ENCODE data around the gene PEBP1.

GRCh38 chr12:118188690-118189371 is 52.9 kb downstream of the PEBP1 start:
- TF ChIP-seq TAF1 (IDR thresholded peaks at IDR 0.05; ENCODE audit: low read depth, low read length) (no peak), GABPA (IDR thresholded peaks at IDR 0.05; ENCODE audit: borderline replicate concordance, insufficient read depth, low read length) (no peak), JUND (IDR thresholded peaks at IDR 0.05; ENCODE audit: low read length) (no peak), CTCF (IDR thresholded peaks at IDR 0.05; ENCODE audit: control extremely low read depth in 1 of 3, insufficient read depth in 1 of 3, low read depth in 1 of 3, low read length in 3 of 3) (no peak), TCF12 (IDR thresholded peaks at IDR 0.05; ENCODE audit: low read depth, low read length) (no peak), ZNF274 (IDR thresholded peaks at IDR 0.05; ENCODE audit: borderline replicate concordance, extremely low read depth, low read length) (no peak), ATF2 (IDR thresholded peaks at IDR 0.05; ENCODE audit: low read length) (no peak), CEBPB (IDR thresholded peaks at IDR 0.05; ENCODE audit: low read depth, low read length) (no peak), FOSL1 (IDR thresholded peaks at IDR 0.05; ENCODE audit: insufficient read depth, low read depth, low read length) (no peak), ATF3 (IDR thresholded peaks at IDR 0.05; ENCODE audit: insufficient read depth, low read depth, low read length) (no peak), RBBP5 (IDR thresholded peaks at IDR 0.05; ENCODE audit: borderline replicate concordance, low read depth, low read length) (no peak), EP300 (IDR thresholded peaks at IDR 0.05; ENCODE audit: borderline replicate concordance in 1 of 2, low read depth in 2 of 2, low read length in 2 of 2) (no peak), TEAD4 (IDR thresholded peaks at IDR 0.05; ENCODE audit: low read depth, low read length) (no peak)
